Sciatic nerve (tissue), 2 donors: ENCODE measurements around the gene VCPKMT. TPM values are rescaled to one million over a fixed set of nuclear protein-coding genes. Genes with fewer than 3 reads are reported as not detected.
A peak's percentile ranks its signal among the peaks of the same experiment; 100 is the strongest.

Source experiments
- ATAC-seq: fragments of 200-7000 bp; cut with Tn5 transposase; one replicate; pipeline ENCODE4 v1.9.1; 2020; ENCODE audit warnings: mild to moderate bottlenecking, moderate library complexity
- DNase-seq: peaks from one replicate; pipeline ENCODE4 v3.0.0-alpha.2; 2020; ENCODE audit warnings: low spot score
- intact Hi-C: fragments of 100-400 bp; cut with DNase I; formaldehyde crosslinking; loops from one replicate; pipeline ENCODE4 v1.14.2; 2022
- total RNA-seq: library from RNA; stranded (reverse); fragmentation: NEBNext Ultra II Directional; extraction: Animal tissue kit (Norgen Biotek cat#: 25700); gene quantifications from one replicate; pipeline ENCODE4 v1.2.1, GENCODE V29; 2021
- donor health status: DM: no; HTN: no; CAD: no.
- donor health status: DM: no; HTN: no; CAD: no.

The VCPKMT gene
- total RNA-seq, result 6.7 TPM

GRCh38 chr14:50116181-50116956 lies at the start of gene VCPKMT:
VCPKMT (minus strand) TSS chr14:50116572; CDS start chr14:50116552, 20 bp downstream.
- ATAC-seq (peak; percentile 100), DNase-seq (peak; percentile 96)
- intact Hi-C loops, result no loop called here

DNA sequence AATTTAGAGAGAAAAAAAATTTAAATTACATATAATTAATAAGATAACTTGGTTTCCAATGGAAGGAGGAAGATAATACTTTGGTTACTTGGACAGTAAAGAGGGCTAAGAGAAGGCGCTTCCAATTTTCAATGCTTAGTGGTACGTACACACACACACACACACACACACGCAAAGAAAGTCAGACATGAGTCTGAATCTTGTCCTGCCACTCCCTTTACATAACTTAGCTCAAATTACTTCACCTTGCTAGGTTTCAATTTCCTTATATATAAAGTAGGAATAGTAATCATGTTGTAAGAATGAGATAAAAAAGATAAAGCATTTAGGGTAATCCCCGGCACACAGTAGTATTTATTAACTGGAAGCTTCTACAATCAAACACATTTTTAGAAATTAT lies 39.7 kb upstream of the VCPKMT start:
- intact Hi-C loops, result no loop called here
- no peak for ATAC-seq
- DNase-seq, result no peak

DNA sequence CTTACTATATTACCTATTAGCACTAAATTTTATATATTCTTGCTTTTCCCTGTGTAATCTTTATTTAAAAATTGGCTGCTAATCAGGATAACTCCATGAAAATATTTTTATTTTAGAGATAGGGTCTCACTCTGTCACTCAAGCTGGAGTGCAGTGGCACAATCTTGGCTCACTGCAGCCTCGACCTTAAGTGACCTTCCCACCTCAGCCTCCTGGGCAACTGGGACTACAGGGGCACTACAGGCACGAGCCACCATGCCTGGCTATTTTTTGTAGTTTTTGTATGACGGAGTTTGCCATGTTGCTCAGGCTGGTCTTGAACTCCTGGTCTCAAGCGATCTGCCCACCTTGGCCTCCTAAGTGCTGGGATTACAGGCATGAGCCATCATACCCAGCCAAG lies 32.4 kb upstream of the VCPKMT start:
- intact Hi-C loops, result loop anchor here (5.0 kb wide), 1 partner anchor 384 kb away; the partner anchor contains the start of gene MAP4K5
- no peak for DNase-seq
- no peak for ATAC-seq

DNA sequence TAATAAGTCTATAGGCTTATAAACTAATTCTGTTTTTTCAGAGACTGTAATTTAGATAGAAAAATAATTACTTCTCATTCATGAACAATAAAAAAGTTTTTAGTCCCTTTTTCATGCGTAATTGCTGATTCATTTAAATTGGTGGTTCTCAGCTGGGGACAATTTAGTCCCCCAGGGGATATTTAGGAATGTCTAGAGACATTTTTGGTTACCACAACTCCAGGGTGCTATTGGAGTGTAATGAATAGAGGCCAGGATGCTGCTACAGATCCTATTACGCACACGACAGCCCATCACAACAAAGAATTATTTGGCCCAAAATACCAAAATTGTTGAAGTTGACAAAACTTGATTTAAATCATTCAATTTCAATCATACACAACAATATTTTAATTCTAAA lies 22.8 kb upstream of the VCPKMT start:
- no peak for ATAC-seq
- no peak for DNase-seq
- intact Hi-C loops, result no loop called here

DNA sequence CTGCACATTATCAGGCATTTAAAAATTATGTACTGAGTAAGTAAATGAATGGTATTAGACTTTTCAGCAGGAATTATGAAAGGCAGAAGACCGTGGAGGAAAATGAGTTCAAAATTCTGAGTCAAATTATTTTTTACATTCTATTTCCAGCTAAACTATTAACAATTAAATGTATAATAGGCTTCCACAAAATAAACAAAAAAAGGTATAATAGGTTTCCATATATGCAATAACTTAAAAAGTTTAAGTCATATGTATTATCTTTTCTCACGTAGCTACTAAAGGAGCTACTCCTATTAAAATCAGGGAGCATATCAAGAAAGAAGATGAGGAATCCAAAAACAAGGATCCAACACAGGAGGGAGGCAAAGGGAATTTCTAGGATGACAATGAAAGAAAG lies 11.4 kb upstream of the VCPKMT start:
- ATAC-seq (no peak), DNase-seq (no peak)
- intact Hi-C loops, result no loop called here

DNA sequence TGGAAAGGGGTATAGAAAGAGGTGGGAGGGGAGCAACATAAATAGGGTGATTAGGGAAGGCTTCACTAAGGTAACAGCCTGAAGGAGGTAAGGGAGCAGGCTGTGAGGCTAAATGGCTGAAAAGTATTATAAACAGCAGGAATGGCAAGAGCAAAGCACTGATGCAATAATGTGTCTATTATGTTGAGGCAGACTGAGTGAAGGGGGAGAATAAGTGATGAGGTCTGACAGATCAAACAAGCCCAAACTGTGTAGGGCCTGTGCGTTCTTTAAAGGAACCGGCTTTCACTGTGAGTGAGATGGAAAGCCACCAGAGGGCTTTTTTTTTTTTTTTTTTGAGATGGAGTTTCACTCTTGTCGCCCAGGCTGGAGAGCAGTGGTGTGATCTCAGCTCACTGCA lies 6.7 kb upstream of the VCPKMT start:
- no peak for ATAC-seq
- intact Hi-C loops, result no loop called here
- no peak for DNase-seq

- ATAC-seq, result no peak
- intact Hi-C loops, result no loop called here
- DNase-seq, result no peak
These were observed 5.9 kb upstream of the VCPKMT start for GRCh38 chr14:50122291-50122690.

DNA sequence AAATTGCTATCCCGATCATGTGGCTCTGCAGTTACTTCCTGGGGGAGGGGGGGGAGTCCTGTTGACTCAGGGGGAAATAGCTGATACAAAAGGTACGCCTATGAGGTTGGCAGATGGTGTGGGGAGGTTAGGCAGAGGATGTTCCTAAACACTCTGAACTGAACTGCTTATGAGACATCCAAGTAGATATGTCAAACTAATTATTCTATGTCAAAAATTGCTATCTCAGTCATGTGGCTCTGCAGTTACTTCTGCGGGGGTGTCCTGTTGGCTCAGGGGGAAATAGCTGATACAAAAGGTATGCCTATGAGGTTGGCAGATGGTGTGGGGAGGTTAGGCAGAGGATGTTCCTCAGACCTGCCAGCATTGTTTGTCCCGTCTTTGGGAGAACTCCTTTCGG lies 5.1 kb upstream of the VCPKMT start:
- intact Hi-C loops, result no loop called here
- ATAC-seq (no peak), DNase-seq (no peak)

DNA sequence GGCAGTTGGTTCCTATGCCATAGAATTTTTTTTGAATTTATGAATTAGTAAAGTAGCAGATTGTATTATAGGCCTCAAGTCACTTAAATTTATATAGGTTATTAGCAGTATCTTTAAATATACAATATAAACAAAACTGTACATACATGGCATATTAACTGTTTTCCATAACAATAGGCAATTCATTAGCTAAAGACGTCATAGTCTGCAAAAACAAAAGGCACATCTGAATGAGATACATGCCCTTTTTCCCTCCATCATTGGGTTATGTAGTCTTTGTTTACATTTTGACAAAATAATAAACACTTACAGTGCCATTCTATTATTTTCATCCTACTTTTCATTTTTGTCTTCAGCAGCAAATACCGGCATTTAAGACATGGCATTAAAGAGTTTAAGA lies 1.1 kb upstream of the VCPKMT start:
- ATAC-seq (no peak), DNase-seq (no peak)
- intact Hi-C loops, result no loop called here

GRCh38 chr14:50116966-50117365 lies 594 bp upstream of the VCPKMT start:
- intact Hi-C loops, result no loop called here
- peak; percentile 6 for ATAC-seq

GRCh38 chr14:50113381-50114035 lies 2.9 kb downstream of the VCPKMT start:
- ATAC-seq (no peak), DNase-seq (no peak)
- intact Hi-C loops, result no loop called here

More at GRCh38 chr14:50116966-50117365, 594 bp upstream of the VCPKMT start:
- no peak for DNase-seq

GRCh38 chr14:50110323-50111037 lies 5.9 kb downstream of the VCPKMT start:
- ATAC-seq, result no peak
- no peak for DNase-seq
- intact Hi-C loops, result no loop called here

DNA sequence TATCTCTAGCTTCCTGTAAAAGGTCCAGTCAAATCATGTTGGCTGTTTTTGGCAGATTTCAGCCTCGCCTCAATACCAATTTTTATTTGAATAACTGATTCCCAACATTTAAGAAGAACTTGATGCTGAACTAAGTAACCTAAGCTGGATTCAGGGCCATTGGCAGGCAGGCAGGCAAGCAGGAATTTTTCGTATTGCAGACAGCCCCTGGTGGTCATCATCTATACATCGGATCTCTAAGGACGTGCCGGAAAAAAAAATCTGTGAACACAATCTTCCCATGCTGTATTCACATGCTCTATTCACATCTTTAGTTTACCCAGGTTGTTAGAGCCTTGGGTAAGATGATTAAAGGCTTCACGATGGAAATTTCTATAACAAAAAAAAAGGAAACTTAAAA lies 7.0 kb downstream of the VCPKMT start:
- intact Hi-C loops, result loop anchor here (10.0 kb wide), 1 partner anchor 235 kb away; no protein-coding TSS in a partner anchor
- DNase-seq, result no peak
- ATAC-seq, result no peak

GRCh38 chr14:50107850-50108249 lies 8.5 kb downstream of the VCPKMT start:
- intact Hi-C loops, result loop anchor here (10.0 kb wide), 1 partner anchor 233 kb away; no protein-coding TSS in a partner anchor
- ATAC-seq (no peak), DNase-seq (no peak)

DNA sequence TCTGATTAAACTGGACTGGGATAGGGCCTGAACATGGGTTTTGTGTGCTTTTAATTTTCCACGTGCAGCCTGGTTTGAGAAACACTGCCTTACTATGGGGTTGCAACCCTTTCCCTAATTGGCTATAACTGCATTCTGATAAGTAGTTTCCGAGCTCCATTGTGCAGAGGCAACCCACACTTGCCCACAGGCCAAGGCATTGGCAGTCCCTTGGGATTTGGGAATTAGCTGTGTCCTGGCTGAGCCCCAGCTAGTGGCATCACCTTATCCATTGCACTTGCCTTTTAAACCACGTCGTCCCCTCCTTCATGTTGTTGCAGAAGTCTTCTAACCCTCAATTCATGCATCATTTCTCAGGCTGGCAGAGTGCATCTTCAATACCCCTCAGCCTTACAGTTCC lies 10.2 kb downstream of the VCPKMT start:
- no peak for DNase-seq
- intact Hi-C loops, result loop anchor here (10.0 kb wide), 1 partner anchor 231 kb away; no protein-coding TSS in a partner anchor
- no peak for ATAC-seq

DNA sequence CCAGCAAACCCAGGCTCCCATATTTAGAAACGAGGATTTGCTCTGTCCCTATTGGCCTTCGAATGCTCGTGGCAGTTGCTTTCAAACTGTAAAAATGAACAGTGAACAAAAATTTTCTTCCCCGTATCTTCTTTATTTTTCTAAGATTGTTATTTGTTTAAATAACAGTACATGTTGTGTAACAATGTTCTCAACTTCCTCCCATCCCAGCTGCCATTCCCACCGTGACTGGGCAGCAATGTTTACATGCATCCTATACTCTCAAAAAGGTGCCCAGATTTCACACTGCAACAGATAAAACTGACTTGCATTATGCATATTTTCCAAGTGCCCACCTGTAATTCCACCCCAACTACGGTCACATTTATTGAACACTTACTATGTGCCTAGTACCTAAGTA lies 12.8 kb downstream of the VCPKMT start:
- intact Hi-C loops, result loop anchor here (10.0 kb wide), 1 partner anchor 229 kb away; no protein-coding TSS in a partner anchor
- DNase-seq (no peak), ATAC-seq (no peak)

- ATAC-seq, result no peak
- intact Hi-C loops, result loop anchor here (10.0 kb wide), 1 partner anchor 227 kb away; no protein-coding TSS in a partner anchor
These were observed 15.0 kb downstream of the VCPKMT start for GRCh38 chr14:50101417-50101816.

DNA sequence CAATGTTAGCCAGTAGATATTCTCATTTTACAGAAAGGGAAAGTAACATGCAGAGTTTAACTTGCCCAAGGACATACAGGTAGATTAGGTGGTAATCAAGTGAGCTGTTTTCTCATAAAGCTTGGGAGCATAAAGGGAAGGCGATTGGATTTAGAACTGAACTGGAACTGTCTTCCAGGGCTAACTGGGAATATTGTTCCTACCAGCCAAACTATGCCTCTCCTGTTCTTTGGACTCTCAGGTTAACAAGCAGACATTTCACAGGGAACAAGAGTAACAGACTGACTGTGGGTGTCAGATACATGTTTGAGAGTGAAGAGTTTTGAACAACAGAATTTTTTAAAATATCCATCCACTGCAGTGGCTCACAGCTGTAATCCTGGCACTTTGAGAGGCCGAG lies 15.6 kb downstream of the VCPKMT start:
- no peak for ATAC-seq
- intact Hi-C loops, result loop anchor here (10.0 kb wide), 1 partner anchor 226 kb away; no protein-coding TSS in a partner anchor

More at GRCh38 chr14:50101417-50101816, 15.0 kb downstream of the VCPKMT start:
- no peak for DNase-seq

DNA sequence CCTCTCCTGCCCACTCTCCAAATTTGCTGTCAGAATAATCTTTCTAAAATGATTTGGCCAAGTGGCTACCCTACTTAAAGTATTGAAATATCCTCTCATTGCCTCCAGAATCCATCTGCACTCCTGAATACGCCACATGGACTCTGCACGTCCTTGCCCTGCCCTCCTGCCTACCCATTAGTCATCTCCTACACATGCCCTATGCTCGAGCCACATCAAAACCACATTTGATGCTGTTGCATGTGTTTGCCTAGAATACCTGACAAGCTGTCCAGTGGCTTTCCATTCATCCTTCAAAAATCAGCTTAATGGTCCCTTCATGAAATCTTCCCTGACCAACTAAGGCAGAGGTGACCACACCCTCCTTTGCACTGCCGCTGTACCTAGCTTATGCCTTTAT lies 17.0 kb downstream of the VCPKMT start:
- intact Hi-C loops, result no loop called here
- ATAC-seq (no peak), DNase-seq (no peak)

More for the DNA sequence above, 15.6 kb downstream of the VCPKMT start:
- DNase-seq, result no peak
